DOHH2 (cell line): ENCODE measurements around the gene TPM1.

Source experiments
- H3F3A ChIP-seq: fragments of 200-600 bp; sonication (generic), shearing (Covaris generic); 2 replicates; pipeline ENCODE4 v1.6.0; 2016; ENCODE audit warnings: antibody characterized with exemption, mild to moderate bottlenecking; ENCODE audit not compliant: control insufficient read depth, insufficient read depth
- H3K27ac ChIP-seq: fragments of 200-600 bp; sonication (generic); 2 replicates; pipeline ENCODE4 v1.5.1; 2014; ENCODE audit warnings: low read depth, mild to moderate bottlenecking, low read length, moderate library complexity
- H3K27me3 ChIP-seq: fragments of 200-600 bp; sonication (generic); 2 replicates; pipeline ENCODE4 v1.6.1; 2014; ENCODE audit warnings: mild to moderate bottlenecking, low read length, mixed read lengths; ENCODE audit not compliant: control insufficient read depth
- H3K36me3 ChIP-seq: fragments of 200-600 bp; sonication (generic); 2 replicates; pipeline ENCODE4 v1.6.1; 2014; ENCODE audit warnings: mild to moderate bottlenecking, low read length, moderate library complexity, mixed read lengths; ENCODE audit not compliant: control insufficient read depth
- H3K4me1 ChIP-seq: fragments of 200-600 bp; sonication (generic); 2 replicates; pipeline ENCODE4 v1.6.1; 2014; ENCODE audit warnings: mild to moderate bottlenecking, low read length, mixed read lengths; ENCODE audit not compliant: control insufficient read depth
- H3K4me2 ChIP-seq: fragments of 200-600 bp; sonication (generic); 2 replicates; pipeline ENCODE4 v1.6.0; 2014; ENCODE audit warnings: mild to moderate bottlenecking, low read length, moderate library complexity
- H3K4me3 ChIP-seq: fragments of 200-600 bp; sonication (generic); 2 replicates; pipeline ENCODE4 v1.5.1; 2014; ENCODE audit warnings: mild to moderate bottlenecking, low read length, mixed read lengths
- H3K79me2 ChIP-seq: fragments of 200-600 bp; sonication (generic); 2 replicates; pipeline ENCODE4 v1.6.1; 2014; ENCODE audit warnings: mild to moderate bottlenecking, low read length, mixed read lengths; ENCODE audit not compliant: control insufficient read depth
- H3K9me2 ChIP-seq: fragments of 200-600 bp; sonication (generic); replicated peaks from 2 replicates; pipeline ENCODE4 v1.6.1; 2014; ENCODE audit warnings: mild to moderate bottlenecking, low read length, mixed read lengths; ENCODE audit not compliant: control insufficient read depth
- H3K9me3 ChIP-seq: fragments of 200-600 bp; sonication (generic); 2 replicates; pipeline ENCODE4 v1.6.1; 2014; ENCODE audit warnings: antibody characterized with exemption, low read length, mixed read lengths; ENCODE audit not compliant: control insufficient read depth, insufficient read depth
- H4K20me1 ChIP-seq: fragments of 200-600 bp; sonication (generic); 2 replicates; pipeline ENCODE4 v1.6.0; 2014; ENCODE audit warnings: low read depth, mild to moderate bottlenecking, antibody characterized with exemption, low read length, moderate library complexity; ENCODE audit not compliant: control insufficient read depth, insufficient read depth
- CTCF ChIP-seq: fragments of 200-600 bp; sonication (generic); IDR thresholded peaks from one replicate; pipeline ENCODE4 v1.5.1; 2014; ENCODE audit warnings: antibody characterized with exemption, mild to moderate bottlenecking, low read depth, low read length; ENCODE audit not compliant: poor library complexity, severe bottlenecking
- EZH2phosphoT487 ChIP-seq: fragments of 200-600 bp; sonication (generic); IDR thresholded peaks from 2 replicates; pipeline ENCODE4 v1.6.1; 2017; ENCODE audit warnings: borderline replicate concordance, mild to moderate bottlenecking, antibody characterized with exemption, low read length, moderate library complexity, mixed read lengths

TPM1 gene

GRCh38 chr15:63025460-63025859, 17.1 kb upstream of the TPM1 start:
- Histone ChIP-seq H3K36me3 (no peaks in the 10 kb centered on the region), H3K9me2 (no peaks in the 10 kb centered on the region), H3F3A (no peaks in the 10 kb centered on the region), H3K4me2 (no peak overlapping the region), H3K4me1 (no peaks in the 10 kb centered on the region), H3K79me2 (no peaks in the 10 kb centered on the region), H3K9me3 (no peaks in the 10 kb centered on the region), H3K4me3 (no peak overlapping the region), H4K20me1 (no peaks in the 10 kb centered on the region), H3K27me3 (no peaks in the 10 kb centered on the region; the same call in 1 of the 2 replicates), H3K27ac (no peak overlapping the region)
- no peak for TF ChIP-seq CTCF
- no peak for TF ChIP-seq EZH2phosphoT487

DNA sequence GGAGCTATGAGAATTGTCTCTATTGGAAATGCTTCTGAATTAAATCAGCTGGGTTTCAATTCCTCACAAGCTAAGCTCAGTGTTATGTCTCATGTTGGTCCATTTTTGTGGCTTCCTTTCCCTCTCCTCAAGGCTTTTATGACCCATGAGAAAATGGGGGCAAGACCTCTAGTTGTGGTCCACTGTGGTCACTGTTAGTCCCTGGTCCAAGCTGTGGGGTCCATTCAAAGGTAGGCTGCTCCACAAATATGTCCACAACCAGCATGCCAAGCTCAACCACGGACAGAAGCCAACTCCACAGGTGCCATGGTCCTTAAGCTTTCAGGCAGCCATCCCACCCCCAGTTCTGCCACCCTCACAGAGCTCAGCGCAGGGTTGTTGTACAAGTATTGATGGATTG, 14.9 kb upstream of the TPM1 start:
- Histone ChIP-seq H3K4me3 (no peak overlapping the region), H3K27ac (no peak overlapping the region), H3K9me3 (no peaks in the 10 kb centered on the region), H3K9me2 (no peaks in the 10 kb centered on the region), H3K27me3 (no peaks in the 10 kb centered on the region; the same call in 1 of the 2 replicates), H3K4me2 (no peak overlapping the region), H3K79me2 (no peaks in the 10 kb centered on the region), H3K4me1 (no peaks in the 10 kb centered on the region), H3K36me3 (no peaks in the 10 kb centered on the region), H3F3A (no peaks in the 10 kb centered on the region), H4K20me1 (no peaks in the 10 kb centered on the region)
- no peak for TF ChIP-seq CTCF
- TF ChIP-seq EZH2phosphoT487 = no peak

- H3K27ac ChIP-seq = no peak overlapping the region
- H3K4me3 ChIP-seq = no peak overlapping the region
- no peaks in the 10 kb centered on the region for H3K9me3 ChIP-seq
- TF ChIP-seq EZH2phosphoT487 (no peak), CTCF (no peak)
- H3K36me3 ChIP-seq = no peaks in the 10 kb centered on the region
- no peaks in the 10 kb centered on the region for H4K20me1 ChIP-seq
- H3F3A ChIP-seq = no peaks in the 10 kb centered on the region
- no peaks in the 10 kb centered on the region for H3K79me2 ChIP-seq
- no peaks in the 10 kb centered on the region; the same call in 1 of the 2 replicates for H3K27me3 ChIP-seq
- no peak overlapping the region for H3K4me2 ChIP-seq
- no peaks in the 10 kb centered on the region for H3K4me1 ChIP-seq
- no peaks in the 10 kb centered on the region for H3K9me2 ChIP-seq
Observed at GRCh38 chr15:63028442-63029110, 14.0 kb upstream of the TPM1 start.
